ENCODE results near the gene IL12RB2. TPM values are rescaled to one million over a fixed set of nuclear protein-coding genes. Genes with fewer than 3 reads are reported as not detected.
A peak's percentile ranks its signal among the peaks of the same experiment; 100 is the strongest.

The IL12RB2 gene
- polyA plus RNA-seq, 10 donors = 0.69 to 3.7 (median 1.1) TPM

- peak; percentile 35 to 66 (median 48) for DNase-seq
Measured at GRCh38 chr1:67347688-67348472, 40.2 kb downstream of the IL12RB2 start.

DNA sequence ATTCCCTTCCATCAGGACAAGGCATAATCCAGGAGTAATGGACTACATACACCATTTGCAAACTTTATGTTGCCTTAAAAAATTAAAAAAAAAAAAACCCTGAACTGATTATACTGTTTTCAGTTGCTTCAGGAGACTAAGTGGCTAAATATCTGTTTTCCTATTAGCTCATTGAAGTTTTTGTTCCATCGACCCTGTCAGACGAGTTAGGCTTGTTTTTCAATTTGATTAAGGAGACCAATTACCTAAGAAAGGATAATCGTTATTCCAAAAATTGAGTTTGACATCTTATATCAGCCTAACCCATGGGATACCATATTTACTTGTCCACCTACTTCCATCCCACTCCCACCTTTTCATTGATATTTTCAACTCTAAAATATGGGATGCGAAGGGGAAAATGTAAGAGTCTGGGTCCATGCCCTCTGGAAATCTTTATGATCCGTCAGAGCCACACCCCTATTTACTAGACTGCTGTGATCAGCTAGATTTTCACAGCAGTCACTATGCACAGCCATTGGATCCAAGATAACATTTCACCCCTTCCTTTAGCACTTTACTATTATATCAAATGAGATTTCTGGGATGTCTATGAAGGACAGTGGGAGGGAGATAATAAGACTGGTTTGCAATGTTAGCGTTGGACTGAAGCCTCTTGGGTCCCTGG lies 41.0 kb downstream of the IL12RB2 start:
- DNase-seq = no peak

GRCh38 chr1:67350783-67351182 lies 43.1 kb downstream of the IL12RB2 start:
- no peak for DNase-seq

DNA sequence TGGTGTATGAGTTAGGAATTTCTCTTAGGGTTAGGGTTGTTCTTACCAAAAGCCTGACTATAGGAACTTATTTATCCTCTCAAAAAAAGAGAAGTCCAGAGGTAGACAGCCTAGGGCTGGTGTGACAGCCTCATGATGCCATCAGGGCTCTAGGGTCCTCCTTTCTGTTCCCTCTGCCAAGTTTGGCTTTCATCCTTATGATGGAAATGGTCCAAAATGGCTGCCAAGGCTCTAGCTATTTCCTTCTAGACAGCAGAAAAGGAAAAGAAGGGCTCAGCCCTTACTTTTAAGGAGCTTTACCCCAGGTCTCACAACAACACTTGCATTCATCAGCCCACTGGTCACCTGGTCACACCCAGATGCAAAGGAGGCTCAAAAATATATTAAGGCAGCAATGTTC lies 44.5 kb downstream of the IL12RB2 start:
- DNase-seq = no peak

DNA sequence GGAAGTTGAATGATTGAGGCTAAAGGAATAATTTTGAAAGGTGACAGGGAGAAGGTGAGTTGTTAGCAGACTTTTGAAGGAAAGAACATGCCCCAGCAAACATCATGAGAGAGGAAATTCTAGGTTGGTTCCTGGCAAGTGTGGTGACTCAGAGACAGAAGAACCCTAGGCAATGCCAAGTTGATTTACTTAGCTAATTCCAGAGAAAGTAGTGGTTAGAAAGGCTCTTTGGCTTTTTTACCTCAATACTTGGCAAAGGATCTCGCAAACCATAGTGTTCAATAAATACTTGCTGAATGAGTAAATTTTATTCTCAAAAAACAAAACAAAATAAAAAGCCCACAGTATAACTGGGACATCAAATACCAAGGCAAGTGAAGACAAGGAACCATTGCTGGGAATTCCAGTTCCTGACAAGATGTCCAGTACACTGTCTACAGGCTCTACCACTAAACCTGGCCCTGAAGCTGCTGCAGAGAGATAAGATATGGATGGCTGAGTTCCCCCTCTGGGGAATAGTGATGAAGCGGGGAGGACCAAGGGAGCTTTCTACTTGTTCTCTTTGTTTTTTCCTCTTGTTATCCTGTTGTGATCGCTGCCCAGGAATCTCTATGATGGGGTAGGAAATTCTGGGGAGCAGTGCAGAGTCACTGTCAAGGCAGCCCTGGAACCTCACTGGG lies 48.2 kb downstream of the IL12RB2 start:
- DNase-seq = peak in 1 of 3 donors; percentile 20

DNA sequence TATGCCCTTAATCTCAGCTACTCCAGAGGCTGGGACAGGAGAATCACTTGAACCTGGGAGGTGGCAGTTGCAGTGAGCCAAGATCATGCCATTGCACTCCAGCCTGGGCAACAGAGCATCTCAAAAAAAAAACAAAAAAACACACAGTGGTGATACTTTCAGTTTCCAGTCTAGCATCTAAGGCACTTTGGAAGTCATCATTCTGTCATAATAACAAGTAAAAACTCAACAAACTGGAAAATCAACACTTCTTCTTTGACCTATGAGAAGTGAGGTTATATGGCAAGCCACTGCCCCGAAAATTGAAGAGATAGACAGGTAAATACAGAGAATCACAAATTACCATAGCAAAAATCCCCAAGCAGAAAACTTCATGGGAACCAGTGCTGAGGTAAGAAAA lies 51.9 kb downstream of the IL12RB2 start:
- DNase-seq = no peak

- no peak for DNase-seq
Measured at GRCh38 chr1:67361641-67362040, 54.0 kb downstream of the IL12RB2 start.

DNA sequence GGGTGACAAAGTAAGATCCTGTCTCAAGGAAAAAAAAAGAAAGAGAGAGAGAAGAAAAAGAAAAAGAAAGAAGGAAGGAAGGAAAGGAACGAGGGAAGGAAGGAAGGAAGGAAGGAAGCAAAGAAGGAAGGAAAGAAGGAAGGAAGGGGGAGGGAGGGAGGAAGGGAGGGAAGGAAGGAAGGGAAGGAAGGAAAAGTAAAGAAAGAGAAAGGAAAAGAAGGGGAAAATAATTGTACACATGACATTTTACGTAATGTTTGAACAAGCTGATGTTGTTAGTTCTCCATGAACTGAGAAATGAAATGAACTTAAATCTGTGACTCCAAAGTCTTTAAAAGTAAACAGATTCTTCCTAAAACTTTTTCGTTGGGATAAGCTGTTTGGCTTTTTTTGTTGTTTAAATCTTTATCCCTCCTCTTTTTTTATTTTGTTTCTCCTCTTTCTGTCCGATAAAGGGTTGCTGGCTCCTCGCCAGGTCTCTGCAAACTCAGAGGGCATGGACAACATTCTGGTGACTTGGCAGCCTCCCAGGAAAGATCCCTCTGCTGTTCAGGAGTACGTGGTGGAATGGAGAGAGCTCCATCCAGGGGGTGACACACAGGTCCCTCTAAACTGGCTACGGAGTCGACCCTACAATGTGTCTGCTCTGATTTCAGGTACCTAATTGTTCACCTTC lies 59.8 kb downstream of the IL12RB2 start:
- DNase-seq = peak; percentile 4 to 32 (median 15)

DNA sequence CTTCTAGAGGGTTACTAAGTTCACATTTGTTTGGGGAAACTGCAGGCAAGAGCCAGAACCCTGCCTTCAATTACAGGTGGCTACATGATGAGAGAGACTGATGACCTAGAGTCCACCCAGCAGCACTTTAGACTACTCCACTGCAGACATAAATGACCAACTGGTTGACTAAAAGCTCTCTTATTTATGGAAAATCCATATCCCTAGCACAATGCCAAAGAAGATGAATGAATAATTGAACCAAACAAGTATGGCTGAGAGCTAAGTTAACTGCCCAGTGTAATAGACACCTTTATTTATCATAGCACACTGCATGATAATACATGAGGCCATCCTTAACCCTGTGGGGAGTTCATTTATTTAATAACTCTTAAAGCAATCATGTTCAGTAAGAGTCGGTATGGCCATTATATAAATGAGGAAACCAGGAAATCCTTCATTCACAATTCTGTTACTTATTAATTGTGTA lies 60.4 kb downstream of the IL12RB2 start:
- DNase-seq = no peak

DNA sequence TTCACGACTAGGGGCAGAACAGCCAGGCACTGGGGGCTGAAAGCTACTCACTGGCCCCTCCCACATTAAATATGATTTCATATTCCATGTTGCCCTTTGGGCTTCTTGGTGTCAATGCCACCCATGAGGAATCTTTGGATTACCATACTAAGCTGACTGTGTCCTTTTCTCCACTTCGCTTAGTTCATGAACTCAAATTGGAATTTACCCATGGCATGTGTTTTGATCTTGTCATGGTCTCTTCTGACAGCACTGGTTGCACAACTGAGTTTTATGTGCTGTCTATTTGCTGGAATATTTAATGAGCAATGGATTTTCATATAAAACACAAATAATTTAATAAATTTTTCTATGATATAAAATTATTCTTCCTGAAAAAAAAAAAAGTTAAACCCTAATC lies 63.4 kb downstream of the IL12RB2 start:
- DNase-seq = no peak

GRCh38 chr1:67371681-67372080 lies 64.0 kb downstream of the IL12RB2 start:
- no peak for DNase-seq

DNA sequence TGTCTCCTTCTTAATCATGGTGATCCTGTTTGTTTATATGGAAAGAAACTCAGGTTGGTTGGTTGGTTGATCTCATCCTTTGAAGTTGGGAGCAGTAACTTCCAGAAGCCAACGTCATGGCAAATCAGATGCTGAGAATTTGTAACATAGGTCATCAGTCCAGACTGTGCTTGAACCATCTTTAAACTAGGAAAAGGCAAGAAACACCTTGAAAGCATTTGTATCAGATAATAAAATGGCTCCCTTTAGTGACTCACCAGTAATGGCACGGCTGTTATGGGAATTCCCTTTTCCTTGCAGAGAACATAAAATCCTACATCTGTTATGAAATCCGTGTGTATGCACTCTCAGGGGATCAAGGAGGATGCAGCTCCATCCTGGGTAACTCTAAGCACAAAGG lies 64.5 kb downstream of the IL12RB2 start:
- DNase-seq = no peak

DNA sequence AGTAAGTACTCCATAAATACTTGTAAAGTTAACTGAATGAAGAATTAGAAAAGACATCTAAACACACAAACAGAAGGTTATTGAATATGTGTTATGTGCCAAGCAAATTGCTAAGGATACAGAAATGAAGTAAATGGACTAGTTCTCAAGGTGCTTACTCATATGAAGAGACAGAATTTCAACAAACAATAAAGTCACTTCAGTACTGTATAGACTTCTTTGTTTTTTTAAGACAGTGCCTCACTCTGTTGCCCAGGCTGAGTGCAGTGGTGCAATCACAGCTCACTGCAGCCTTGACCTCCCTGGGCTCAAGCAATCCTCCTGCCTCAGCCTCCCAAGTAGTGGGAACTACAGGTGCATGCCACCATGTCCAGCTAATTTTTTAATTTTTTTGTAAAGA lies 65.2 kb downstream of the IL12RB2 start:
- DNase-seq = no peak

DNA sequence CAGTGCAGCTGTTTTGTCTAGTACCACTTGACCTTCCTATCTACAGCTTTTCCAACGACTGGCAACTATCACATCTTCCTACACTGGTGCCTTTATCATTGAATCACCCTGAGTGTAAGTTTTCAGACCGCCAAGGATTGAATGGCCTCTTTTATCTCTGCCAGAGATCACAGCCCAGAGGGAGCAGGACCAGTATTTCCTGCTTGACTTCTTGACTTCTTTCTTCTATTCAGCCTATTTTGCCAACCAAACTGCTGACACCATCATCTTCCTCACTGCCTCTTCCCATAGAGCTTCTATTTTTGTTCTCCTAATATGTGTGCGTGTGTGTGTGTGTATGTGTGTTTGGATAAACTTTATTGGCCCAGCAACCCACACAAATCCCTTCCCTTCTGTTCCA lies 68.7 kb downstream of the IL12RB2 start:
- DNase-seq = no peak

- DNase-seq = no peak
Measured at GRCh38 chr1:67377253-67377652, 69.6 kb downstream of the IL12RB2 start.

- DNase-seq = no peak
Measured at GRCh38 chr1:67381154-67381553, 73.5 kb downstream of the IL12RB2 start.

- peak in 1 of 3 donors; percentile 18 for DNase-seq
Measured at GRCh38 chr1:67382292-67382691, 74.6 kb downstream of the IL12RB2 start.

GRCh38 chr1:67383999-67384638 lies 76.4 kb downstream of the IL12RB2 start:
- no peak for DNase-seq

- DNase-seq = peak in 1 of 3 donors; percentile 49
Measured at GRCh38 chr1:67390041-67390887, 82.6 kb downstream of the IL12RB2 start.

GRCh38 chr1:67393240-67393639 lies 85.6 kb downstream of the IL12RB2 start:
- peak in 2 of 3 donors; percentile 10 to 46 for DNase-seq

DNA sequence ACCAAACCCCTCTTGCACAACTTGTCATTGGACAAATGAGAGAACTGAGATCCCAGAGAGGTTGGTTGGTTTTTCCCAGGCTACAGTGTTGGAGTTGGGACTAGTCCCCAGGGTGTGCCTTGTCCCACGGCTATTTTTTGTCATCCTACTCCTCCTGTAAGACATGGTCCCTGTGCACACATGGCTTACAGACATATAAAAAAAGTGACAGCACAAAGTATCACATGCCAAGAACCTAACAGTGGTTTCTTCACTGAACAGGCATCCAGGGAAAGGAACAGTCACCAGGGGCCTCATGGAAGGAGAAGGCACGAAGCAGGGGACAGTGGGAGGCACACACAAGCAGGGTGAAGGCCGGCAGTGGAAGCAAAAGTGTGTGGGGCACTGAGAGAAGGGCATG lies 86.1 kb downstream of the IL12RB2 start:
- no peak for DNase-seq

Data from muscle of back (tissue), 11 donors.